Stomach (tissue), 9 donors: ENCODE data around the gene HOGA1. TPM values are rescaled to one million over a fixed set of nuclear protein-coding genes. Genes with fewer than 3 reads are reported as not detected.

ENCODE experiments used
- DNase-seq, 2 donors: peaks; one replicate each; pipeline versions ENCODE4 v3.0.0 to v3.0.0-alpha.2; 2013 to 2019
- H3K27ac ChIP-seq, 5 donors: fragments of 200-600 bp in 4 of 5; sonication (generic) in 4 of 5; one replicate each; pipeline ENCODE4 v1.5.1; 2013 to 2019; ENCODE audit warnings: mild to moderate bottlenecking in 1 of 5, moderate library complexity in 1 of 5
- H3K27me3 ChIP-seq, 3 donors: fragments of 200-600 bp; sonication (generic); one replicate each; pipeline ENCODE4 v1.5.1; 2017 to 2019; ENCODE audit warnings: mixed run types in 1 of 3
- H3K36me3 ChIP-seq, 4 donors: fragments of 200-600 bp; sonication (generic); 1 replicate in 3 of 4; 2 replicates in 1 of 4; pipeline ENCODE4 v1.5.1; 2016 to 2019
- H3K4me1 ChIP-seq, 4 donors: fragments of 200-600 bp; sonication (generic); one replicate each; pipeline ENCODE4 v1.5.1; 2016 to 2019
- H3K4me3 ChIP-seq, 4 donors: fragments of 200-600 bp; sonication (generic) in 3 of 4; one replicate each; pipeline ENCODE4 v1.5.1; 2016 to 2019; ENCODE audit warnings: mild to moderate bottlenecking in 1 of 4
- H3K9me3 ChIP-seq, 4 donors: fragments of 200-600 bp; sonication (generic); one replicate each; pipeline ENCODE4 v1.5.1; 2016 to 2019
- EP300 ChIP-seq: sonication (generic); formaldehyde crosslinking; IDR thresholded peaks from one replicate; pipeline ENCODE4 v1.6.1; 2017; ENCODE audit warnings: antibody characterized with exemption
- POLR2A ChIP-seq, 4 donors: fragments of 450-650 bp; IDR thresholded peaks; one replicate each; pipeline ENCODE4 v1.6.1; 2016; ENCODE audit warnings: antibody characterized with exemption in 4 of 4, control low read depth in 2 of 4, mild to moderate bottlenecking in 1 of 4, moderate library complexity in 1 of 4
- POLR2AphosphoS5 ChIP-seq, 3 donors: sonication (generic); formaldehyde crosslinking; IDR thresholded peaks; one replicate each; pipeline ENCODE4 v1.6.1; 2016; ENCODE audit warnings: antibody characterized with exemption in 3 of 3
- WGBS, 5 donors: extraction: QIAGEN DNeasy Blood & Tissue Kit in 3 of 5; methylation state at CpG; one replicate each; pipeline versions ENCODE4 v1.1.5 to v1.1.7; 2013 to 2018; 5-methylcytosine and 5-hydroxymethylcytosine counted together
- intact Hi-C: fragments of 100-400 bp; cut with DNase I; formaldehyde crosslinking; loops from one replicate; pipeline ENCODE4 v1.15.1; 2023; ENCODE audit warnings: low total_unique reads
- polyA plus RNA-seq, 3 donors: library from polyadenylated mRNA; stranded (reverse); fragments of 200-250 nt; gene quantifications; one replicate each; pipeline ENCODE4 v1.2.3, GENCODE V29; 2013
- total RNA-seq, 5 donors: library from RNA; depleted of rRNA; stranded (reverse); fragments of >200 nt; gene quantifications; one replicate each; pipeline versions ENCODE4 v1.1.0 to v1.2.3, GENCODE V29; 2014 to 2016
- TF ChIP-seq, protein P1 (sequence below), 7 experiments: fragments of 450-650 bp in 4 of 7; fragments of 200-600 bp in 3 of 7; sonication (generic) in 3 of 7; IDR thresholded peaks; one replicate each; pipeline ENCODE4 v1.5.1; 2016 to 2019; ENCODE audit warnings: antibody characterized with exemption in 7 of 7, control low read depth in 2 of 7, mild to moderate bottlenecking in 1 of 7
- donor health status: healthy with polysubstance abuse.
- donor health status: Bipolar disorder and iron deficiency.
- donor health status: healthy.

Gene HOGA1
- total and polyA plus RNA-seq, 8 donors = 0.38 TPM; not detected in 7

DNA sequence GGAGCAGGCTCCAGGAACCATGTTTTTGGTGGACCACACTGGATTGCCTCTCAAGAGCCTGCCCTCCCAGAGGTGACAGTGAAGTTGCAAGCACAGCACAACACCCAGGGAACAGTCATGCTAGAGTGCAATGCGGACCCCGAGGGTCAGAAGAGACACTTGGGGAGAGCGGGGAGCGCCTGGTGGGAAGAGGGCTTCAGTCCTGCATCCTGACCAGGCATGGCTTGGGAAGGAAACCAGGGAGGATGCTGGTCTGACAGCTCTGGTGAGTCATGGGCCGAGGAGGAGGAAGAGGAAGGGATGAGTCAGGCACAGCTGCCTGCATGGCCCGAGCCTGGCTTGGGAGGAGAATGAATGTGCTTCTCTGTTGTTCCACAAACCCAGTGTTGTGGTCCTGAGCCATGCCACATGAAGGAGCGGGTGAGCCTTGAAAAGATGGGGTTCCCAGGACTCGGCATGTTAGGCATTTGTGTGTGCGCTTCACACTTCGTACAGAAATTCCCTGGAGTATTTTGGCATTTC, 41.1 kb upstream of the HOGA1 start:
- Histone ChIP-seq H3K27ac (peak overlapping the region; percentile 35 to 92 (median 83)), H3K36me3 (no peaks in the 10 kb centered on the region), H3K27me3 (no peaks in the 10 kb centered on the region), H3K4me1 (peaks cover 23 to 56% (median 25%) of the 10 kb centered on the region in 4 donors), H3K9me3 (no peaks in the 10 kb centered on the region), H3K4me3 (no peak overlapping the region)
- intact Hi-C loops = no loop called here
- TF ChIP-seq EP300 (no peak), POLR2AphosphoS5 (IDR thresholded peaks at IDR 0.05) (peak; percentile 8 to 88 (median 68))
- DNase-seq = peak; percentile 60 to 78
- 52 to 68% (median 62%) methylated on average over 9 to 10 of the region's 10 CpGs for WGBS, 5 donors

DNA sequence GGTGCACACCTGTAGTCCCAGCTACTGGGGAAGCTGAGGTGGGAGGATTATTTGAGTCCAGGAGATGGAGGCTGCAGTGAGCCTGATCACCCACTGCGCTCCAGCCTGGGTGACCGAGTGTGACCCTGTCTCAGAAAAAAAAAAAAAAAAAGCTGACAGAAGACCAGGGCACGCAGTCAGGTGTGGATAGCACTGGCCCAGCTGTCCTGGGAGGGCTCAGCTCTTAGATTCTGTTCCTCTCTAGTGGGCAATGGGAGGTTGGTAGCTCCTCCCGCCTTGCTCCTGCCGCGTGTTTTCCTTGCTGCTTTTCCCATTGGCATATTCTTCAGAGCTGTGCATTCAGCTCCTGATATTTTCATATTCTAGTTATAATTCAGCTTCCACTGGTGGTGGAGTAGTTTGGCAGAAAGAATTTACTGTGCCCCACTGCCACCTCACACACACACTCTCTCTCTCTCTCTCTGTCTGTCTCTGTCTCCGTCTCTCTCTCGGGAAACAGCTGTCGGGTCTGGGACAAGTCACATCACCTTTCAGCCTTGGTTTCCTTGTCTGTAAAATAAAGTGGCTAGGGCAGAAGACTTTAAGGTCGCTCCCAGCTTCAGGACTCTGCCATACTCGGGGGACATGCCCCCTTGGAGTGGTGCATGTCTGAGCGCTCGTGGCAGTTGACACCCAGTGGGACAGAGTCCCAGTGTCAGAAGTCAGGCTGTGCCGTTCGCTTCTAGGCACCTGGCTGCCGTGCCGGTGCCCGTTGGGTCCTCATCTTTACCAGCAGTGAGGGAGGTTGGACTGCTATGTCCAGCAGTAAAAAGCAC, 37.5 kb upstream of the HOGA1 start:
- no peak for DNase-seq
- peaks cover 21 to 33% (median 22%) of the 10 kb centered on the region in 4 donors for H3K4me1 ChIP-seq
- H3K27me3 ChIP-seq = no peaks in the 10 kb centered on the region
- H3K9me3 ChIP-seq = no peaks in the 10 kb centered on the region
- no peak overlapping the region for H3K27ac ChIP-seq
- no peak overlapping the region for H3K4me3 ChIP-seq
- intact Hi-C loops = no loop called here
- peaks cover 0 to 4% (median 0%) of the 10 kb centered on the region in 4 donors for H3K36me3 ChIP-seq
- TF ChIP-seq POLR2A (IDR thresholded peaks at IDR 0.05) (no peak), POLR2AphosphoS5 (IDR thresholded peaks at IDR 0.05) (no peak), EP300 (no peak)
- TF ChIP-seq, protein P1, sequence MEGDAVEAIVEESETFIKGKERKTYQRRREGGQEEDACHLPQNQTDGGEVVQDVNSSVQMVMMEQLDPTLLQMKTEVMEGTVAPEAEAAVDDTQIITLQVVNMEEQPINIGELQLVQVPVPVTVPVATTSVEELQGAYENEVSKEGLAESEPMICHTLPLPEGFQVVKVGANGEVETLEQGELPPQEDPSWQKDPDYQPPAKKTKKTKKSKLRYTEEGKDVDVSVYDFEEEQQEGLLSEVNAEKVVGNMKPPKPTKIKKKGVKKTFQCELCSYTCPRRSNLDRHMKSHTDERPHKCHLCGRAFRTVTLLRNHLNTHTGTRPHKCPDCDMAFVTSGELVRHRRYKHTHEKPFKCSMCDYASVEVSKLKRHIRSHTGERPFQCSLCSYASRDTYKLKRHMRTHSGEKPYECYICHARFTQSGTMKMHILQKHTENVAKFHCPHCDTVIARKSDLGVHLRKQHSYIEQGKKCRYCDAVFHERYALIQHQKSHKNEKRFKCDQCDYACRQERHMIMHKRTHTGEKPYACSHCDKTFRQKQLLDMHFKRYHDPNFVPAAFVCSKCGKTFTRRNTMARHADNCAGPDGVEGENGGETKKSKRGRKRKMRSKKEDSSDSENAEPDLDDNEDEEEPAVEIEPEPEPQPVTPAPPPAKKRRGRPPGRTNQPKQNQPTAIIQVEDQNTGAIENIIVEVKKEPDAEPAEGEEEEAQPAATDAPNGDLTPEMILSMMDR (IDR thresholded peaks at IDR 0.05) = no peak
- WGBS, 5 donors = 83 to 89% (median 88%) methylated on average over 12 to 18 of the region's 18 CpGs

DNA sequence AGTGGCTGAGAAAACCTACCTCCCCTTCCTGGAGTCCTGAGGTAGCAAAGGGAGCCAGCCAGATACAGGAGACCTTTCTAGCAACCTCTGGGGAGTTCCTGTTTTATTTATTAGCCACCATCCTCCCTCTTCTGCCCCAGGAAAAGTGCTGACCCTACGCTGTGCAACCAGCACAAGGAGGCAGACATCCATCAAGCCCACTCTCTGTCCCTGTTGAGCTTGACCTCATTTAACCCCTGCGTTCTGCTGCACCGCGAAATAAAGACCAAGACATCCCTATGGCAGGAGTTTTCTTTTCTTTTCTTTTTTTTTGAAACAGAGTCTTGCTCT, 37.0 kb upstream of the HOGA1 start:
- Histone ChIP-seq H3K9me3 (no peaks in the 10 kb centered on the region), H3K27ac (no peak overlapping the region), H3K4me3 (no peak overlapping the region), H3K36me3 (peaks cover 0 to 4% (median 0%) of the 10 kb centered on the region in 4 donors), H3K4me1 (peaks cover 16 to 28% (median 17%) of the 10 kb centered on the region in 4 donors), H3K27me3 (no peaks in the 10 kb centered on the region)
- no peak for DNase-seq
- WGBS, 5 donors = 63 to 84% (median 79%) methylated on average over 4 of the region's 4 CpGs
- intact Hi-C loops = no loop called here
- TF ChIP-seq POLR2AphosphoS5 (IDR thresholded peaks at IDR 0.05) = no peak
- TF ChIP-seq, protein P1 (IDR thresholded peaks at IDR 0.05) = no peak
- TF ChIP-seq POLR2A (IDR thresholded peaks at IDR 0.05) = no peak
- TF ChIP-seq EP300 = no peak

DNA sequence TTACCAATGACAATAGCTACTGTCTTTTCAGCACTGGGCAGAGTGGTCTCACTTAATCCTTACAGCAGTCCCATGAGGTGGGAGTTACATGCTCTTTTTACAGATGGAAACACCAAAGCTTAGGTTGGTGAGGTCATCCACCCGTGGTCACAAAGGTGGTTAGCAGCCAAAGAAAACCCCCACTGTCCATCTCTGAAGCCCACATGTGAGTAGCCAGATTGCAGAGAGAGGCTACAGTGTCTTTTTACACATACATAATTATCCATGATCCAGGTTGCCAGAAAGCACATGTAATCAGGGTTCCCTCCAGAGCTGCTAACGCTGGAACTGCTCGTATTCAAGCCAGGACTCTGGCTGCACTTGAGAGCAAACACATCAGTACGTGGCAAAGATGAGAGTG, 36.2 kb upstream of the HOGA1 start:
- Histone ChIP-seq H3K4me1 (peaks cover 9 to 21% (median 10%) of the 10 kb centered on the region in 4 donors), H3K9me3 (no peaks in the 10 kb centered on the region), H3K27ac (no peak overlapping the region), H3K4me3 (no peak overlapping the region), H3K27me3 (no peaks in the 10 kb centered on the region), H3K36me3 (peaks cover 0 to 4% (median 0%) of the 10 kb centered on the region in 4 donors)
- WGBS, 5 donors = 61 to 76% (median 73%) methylated on average over 4 of the region's 4 CpGs
- TF ChIP-seq EP300 (no peak), POLR2AphosphoS5 (IDR thresholded peaks at IDR 0.05) (no peak), POLR2A (IDR thresholded peaks at IDR 0.05) (no peak)
- TF ChIP-seq, protein P1 (IDR thresholded peaks at IDR 0.05) = no peak
- intact Hi-C loops = no loop called here
- DNase-seq = no peak
